Amniotic epithelial cell (primary cell): ENCODE measurements around the gene VWA8.
A peak's percentile ranks its signal among the peaks of the same experiment; 100 is the strongest.
"Not testable (repeated sequence)": the region's sequence is repeated elsewhere in the genome, so short reads cannot be mapped to it uniquely, and the experiment has no call there.

Source experiments
- DNase-seq: peaks from one replicate; pipeline ENCODE4 v3.0.0-alpha.2; 2010; ENCODE audit warnings: low read depth

The VWA8 gene

GRCh38 chr13:41745496-41745895 lies 215.4 kb downstream of the VWA8 start:
- DNase-seq, result not testable (repeated sequence)

- DNase-seq, result peak; percentile 55
These were observed 217.9 kb downstream of the VWA8 start for GRCh38 chr13:41742917-41743552.

DNA sequence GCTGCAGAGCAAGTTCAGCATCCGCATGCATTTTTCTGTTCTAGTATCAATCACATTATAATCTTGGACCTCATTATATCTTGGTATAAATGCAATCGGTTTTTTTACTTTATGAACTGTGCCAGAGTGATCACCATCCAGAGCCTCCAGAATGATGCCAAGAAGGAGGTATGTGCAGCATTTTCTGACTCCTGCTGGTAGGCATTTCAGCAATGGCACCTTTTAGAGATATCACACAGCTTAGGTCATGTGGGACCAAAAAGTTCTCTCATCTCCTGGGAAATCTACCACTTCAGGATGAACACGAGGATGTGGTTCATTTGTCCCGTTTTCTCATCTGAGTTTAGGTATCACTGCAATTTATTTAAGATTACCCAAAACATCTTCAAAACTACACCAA lies 220.4 kb downstream of the VWA8 start:
- peak; percentile 30 for DNase-seq

- no peak for DNase-seq
These were observed 238.0 kb downstream of the VWA8 start for GRCh38 chr13:41722684-41723535.

DNA sequence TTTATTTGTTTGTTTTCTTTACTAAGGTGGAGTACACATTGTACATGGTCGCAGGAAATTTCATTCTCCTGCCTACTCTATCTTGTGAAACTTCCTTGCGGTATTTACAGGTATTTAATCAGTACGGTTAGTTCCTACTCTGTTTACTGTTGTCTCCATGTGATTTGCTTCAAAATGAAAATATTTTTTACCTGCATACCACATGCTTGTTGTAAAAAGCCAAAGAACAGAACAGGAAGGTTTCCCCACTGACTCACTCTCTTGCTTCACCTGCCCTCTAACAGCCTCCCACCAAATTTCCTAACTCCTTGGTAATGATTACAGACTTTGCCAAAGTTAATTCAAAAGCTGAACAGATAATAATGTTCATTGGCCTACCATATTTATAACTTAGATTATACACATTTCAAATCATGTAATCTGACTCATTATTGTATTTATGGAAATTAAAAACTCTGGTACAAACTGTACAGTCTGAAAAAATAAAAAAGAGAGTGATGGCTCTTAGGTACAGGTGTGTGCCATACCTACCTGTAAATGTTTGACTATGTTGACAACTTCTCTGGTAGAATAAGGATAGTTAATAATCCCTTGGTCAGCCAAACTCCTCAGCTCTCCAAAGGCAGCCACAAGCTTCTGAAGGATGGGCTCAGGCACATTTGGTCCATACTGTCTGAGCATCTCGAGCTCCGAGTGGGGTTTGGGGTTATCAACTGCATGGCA lies 239.9 kb downstream of the VWA8 start:
- peak; percentile 25 for DNase-seq

DNA sequence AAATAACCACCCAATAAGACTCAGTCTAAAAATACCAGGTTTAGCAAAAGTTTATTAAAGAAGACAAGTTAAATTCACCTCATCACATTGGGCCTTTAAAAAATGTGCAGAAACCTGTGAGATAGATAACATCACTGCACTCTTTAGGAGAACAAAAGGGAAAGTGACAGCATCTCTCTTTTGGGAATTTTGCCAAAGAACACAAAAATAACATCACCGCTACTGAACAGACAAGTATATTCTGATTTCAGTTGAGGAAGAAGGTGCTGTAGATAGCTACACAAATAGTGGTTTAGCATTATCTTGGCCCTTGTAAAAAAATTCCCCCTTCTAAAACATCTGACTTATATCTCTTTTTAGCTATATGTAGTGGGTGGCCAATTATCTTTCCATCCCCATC lies 244.7 kb downstream of the VWA8 start:
- no peak for DNase-seq

- no peak for DNase-seq
These were observed 247.5 kb downstream of the VWA8 start for GRCh38 chr13:41713405-41713804.

DNA sequence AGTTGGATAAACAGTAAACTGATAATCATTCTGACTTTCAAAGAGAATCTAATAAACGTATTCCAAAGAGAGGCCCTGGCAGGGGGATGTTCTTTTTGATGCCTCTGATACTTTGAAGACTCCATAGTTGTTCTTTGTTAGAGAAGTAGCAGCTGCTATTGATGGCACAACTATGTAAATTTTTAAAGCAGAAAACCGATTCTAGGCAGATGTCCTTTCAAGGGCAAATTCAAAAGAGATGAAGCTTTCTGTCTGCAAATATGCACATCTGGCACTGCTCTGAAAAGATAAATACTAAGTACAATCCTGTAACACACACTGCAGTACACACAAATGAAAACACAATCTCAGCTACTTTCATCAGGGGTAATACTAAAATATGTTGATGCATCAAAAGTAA lies 250.1 kb downstream of the VWA8 start:
- no peak for DNase-seq

DNA sequence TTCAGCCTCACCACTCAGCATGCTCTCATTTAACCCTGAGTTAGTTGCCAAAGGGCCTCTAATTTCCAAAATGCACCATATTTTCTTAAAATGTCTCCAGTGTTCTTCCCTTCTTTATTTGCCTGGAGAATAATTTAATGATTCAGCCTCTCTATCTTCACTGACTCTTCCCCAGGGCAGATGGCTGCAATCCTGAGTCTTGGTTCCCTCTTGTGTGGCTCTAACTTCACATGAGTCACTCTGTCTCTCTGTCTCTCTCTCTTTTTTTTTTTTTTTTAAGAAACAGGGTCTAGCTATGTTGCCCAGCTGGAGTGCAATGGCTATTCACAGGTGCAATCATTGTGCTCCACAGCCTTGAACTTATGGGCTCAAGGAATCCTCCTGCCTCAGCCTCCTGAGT lies 251.4 kb downstream of the VWA8 start:
- DNase-seq, result no peak

DNA sequence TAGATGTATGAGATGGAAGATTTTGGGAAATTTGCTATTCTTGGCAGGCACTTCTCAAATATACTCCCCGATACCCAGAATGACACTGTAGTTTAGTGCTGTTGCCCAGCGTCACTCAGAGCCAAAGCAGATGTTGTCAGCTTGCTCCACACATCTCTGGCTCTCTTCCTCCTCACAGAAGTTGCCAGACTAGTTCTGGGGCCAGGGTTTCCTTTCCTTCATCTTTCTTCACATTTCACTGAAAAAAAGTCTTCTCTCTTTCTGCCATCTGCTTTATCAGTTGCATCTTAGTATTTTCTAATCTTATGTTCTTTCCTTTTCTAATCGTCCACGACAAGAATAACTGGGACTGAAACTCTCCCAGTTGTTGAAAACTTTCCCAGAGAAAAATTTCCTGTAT lies 252.2 kb downstream of the VWA8 start:
- DNase-seq, result no peak

DNA sequence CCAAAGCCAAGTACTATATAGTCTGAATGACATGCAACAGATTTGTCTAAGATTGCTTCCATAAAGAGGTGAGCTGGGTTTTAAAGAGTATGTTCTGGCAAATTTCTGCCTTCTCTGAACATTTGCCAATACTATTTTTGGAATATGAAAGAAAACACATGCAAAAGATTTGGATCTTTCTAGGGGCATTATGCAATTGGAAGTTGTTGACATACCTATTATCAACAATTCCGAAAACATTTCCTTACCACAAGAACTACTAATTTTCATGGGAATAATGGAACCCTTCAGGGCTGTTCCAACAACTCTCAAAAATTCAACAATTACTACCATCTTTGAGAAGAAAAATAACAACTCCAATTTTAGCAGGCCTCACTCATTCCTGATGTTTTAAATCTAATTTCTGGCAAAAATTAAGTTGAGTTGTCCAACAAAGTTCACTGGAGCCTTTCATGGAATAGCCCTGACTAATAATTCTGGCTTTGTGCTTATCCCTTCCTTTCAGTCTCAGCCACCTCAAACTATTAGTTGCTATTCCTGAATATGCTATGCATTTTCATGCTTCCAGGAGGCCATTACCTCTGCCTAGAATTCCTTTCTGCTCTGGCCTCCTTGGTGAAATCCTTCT lies 253.6 kb downstream of the VWA8 start:
- peak; percentile 29 for DNase-seq

GRCh38 chr13:41706152-41706551 lies 254.8 kb downstream of the VWA8 start:
- no peak for DNase-seq

DNA sequence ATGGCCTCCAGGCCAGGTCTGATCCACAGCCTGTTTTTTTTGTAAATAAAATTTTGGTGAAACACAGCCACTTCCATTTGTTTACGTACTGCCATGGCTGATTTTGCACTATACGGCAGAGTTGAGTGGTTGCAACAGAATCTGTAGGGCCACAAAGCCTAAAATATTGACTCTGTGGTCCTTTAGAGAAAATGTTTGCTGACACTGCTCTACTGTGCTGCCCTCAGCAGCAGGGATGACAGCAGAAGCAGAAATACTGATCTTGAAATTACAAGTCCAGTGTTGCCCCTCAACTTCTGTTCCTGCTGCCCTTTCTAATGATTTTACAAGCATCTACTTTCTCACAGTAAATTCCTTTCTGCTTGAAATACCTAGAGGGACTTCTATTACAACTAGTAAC lies 258.4 kb downstream of the VWA8 start:
- DNase-seq, result no peak

DNA sequence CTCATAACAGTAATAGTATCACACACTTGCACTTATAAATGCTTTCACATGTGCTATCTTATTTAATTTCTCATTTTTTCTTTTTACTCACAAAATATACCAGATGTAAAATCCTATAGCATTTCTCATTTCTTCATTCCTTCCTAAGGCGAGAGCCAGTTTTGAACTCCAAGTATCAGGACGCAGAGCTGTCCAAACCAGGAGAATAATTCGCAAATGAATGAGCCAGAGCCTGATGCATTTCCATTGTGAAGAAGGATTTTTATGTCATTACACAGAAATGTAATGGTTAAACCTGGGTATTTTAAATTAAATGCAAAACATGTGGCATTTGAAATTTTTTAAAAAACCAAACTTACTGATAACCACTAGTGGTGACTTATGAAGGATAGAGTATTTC lies 259.2 kb downstream of the VWA8 start:
- no peak for DNase-seq

GRCh38 chr13:41700790-41701310 lies 260.1 kb downstream of the VWA8 start:
- no peak for DNase-seq

DNA sequence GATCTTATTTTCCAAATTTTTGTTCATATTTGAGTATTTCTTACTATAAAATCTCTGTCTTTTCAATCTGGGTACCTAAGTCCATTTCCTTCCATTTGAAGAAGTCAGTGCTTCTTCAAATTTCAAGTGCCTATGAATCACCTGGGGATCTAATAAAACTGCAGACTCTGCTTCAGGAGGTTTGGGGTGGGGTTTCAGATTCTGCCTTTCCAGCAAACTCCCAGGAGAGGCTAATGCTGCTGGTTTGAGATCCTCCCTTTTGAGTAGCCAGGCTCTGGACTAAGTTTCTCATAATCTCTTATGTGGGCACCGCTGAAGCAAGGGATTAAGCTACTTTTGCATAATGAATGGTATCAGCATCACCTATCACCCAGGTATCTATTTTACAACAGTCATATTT lies 261.1 kb downstream of the VWA8 start:
- no peak for DNase-seq

- no peak for DNase-seq
These were observed 263.3 kb downstream of the VWA8 start for GRCh38 chr13:41697578-41697977.

DNA sequence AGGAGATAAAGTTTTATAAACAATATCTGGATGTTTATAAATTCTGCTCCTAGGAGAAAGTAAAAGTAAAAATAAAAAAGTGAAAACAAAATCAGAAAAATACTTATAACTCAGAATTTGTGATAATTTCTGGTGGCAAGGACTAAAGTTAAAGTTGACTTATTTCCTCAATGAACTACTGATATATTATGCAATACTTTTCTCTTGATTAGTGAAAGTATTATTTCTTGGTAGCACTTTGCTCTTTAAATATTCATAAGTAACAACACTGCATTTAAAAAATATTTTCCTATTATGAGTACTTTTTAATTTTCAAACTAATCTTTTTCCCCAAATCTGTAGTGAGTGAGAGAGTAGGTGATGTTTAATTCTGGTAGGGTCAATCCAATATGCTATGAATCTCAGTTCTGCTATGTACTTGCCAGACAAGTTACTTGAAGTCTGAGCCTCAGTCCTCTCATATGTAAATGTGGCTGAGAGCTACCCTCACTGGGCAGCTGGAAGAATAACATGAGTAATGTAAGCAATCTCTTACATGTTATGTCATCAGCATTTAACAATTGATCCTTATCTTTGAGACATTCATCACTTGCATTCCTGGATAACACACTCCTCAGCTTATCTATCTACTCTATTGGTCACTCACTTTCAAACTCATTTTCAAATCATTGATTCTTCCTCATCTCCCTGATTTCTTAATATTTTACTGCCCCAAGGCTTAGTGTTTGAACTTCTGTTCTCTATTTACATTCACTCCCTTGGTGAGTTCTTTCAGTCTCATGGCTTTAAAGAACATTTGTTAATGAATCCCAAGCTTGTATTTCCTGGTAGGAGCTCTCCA lies 264.5 kb downstream of the VWA8 start:
- DNase-seq, result peak; percentile 81

DNA sequence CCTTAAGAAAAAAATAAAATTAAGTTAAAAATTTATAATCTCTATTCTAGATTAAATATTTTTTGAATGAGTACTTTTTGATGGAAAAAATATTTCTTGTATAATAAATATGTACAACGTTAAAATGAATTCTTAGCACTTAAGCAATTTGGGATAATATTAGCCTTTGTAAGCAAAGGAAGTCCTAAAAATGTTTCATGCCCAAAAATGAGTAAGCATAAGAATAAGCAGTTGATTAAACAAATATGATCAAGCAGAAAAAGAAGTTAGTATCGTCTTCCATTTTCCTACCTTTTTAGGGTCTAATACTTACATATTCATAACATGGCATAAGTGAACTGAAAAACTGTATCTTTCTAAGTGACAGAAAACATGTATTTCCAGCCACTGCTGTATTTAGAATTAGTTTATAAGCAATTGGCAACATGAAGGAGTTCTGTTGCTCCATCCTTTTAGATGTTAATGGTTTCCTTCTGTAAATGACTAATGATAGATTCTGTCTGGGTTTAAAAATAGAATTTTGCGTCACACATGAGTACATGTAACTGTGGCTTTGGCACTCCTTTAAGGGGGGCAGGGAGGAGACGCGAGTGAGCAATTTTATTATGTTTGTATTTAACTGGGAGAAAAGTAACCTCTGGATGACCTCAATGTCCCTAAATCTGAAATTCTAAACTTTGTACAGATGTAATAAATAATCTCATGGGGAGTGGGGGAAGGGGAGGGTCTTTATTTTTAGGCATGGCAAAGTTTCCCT lies 266.2 kb downstream of the VWA8 start:
- peak; percentile 91 for DNase-seq

DNA sequence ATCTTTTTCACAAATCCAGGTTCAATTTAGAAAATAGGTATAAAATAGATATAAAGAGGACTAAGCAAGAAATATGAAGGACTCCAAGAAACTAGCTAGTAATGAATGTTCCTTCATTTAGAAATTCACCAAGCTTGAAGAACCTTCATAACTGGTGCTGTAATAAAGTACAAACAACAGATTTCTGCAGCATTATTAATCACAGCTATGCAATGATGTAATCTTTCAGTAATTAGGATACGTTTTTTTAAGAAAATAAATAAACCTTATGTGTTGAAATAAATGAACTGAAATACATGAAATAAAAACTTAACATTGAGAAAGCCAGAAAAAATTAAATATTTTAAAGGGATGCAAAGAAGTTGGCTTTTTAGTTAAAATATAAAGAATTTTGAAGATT lies 267.5 kb downstream of the VWA8 start:
- DNase-seq, result peak; percentile 37

DNA sequence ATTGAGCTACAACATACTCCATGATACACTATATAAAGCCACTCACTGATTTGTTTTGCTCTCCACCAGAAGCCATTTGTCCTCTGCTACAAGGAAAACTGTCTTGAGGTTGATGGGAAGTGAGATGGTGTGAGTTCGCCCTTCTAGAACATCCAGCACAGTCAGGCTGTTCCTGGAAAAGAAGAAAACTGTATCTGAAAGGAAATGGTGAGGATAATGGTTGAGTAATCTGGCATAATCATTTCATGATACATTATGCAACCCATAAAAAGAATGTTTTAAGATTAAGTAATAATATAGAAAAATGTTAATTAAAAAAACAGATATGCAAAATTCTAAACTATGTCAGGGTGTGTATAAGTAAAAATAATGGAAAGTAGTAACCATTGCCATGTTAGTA lies 269.6 kb downstream of the VWA8 start:
- DNase-seq, result peak; percentile 46
